Keratinocyte (primary cell): ENCODE results near the gene ATN1.

ENCODE experiments used
- CTCF ChIP-seq, 3 experiments: IDR thresholded peaks in 1 of 3; conservative IDR thresholded peaks in 1 of 3; optimal IDR thresholded peaks in 1 of 3; 2 replicates in 2 of 3; 3 replicates in 1 of 3; pipeline versions ENCODE3 to v1.5.1; 2011; ENCODE audit warnings: low read length in 3 of 3, mild to moderate bottlenecking in 3 of 3, moderate library complexity in 2 of 3, control low read depth in 1 of 3, inconsistent platforms in 1 of 3; ENCODE audit not compliant: insufficient read depth in 2 of 3; ENCODE audit errors: extremely low read depth in 1 of 3
- EZH2 ChIP-seq: IDR thresholded peaks from one replicate; pipeline ENCODE4 v1.6.1; 2012; ENCODE audit warnings: inconsistent platforms, mild to moderate bottlenecking, low read length, moderate library complexity

- no peak for TF ChIP-seq CTCF (optimal IDR thresholded peaks at IDR 0.05 in 1 of 3, IDR thresholded peaks at IDR 0.05 in 1 of 3, conservative IDR thresholded peaks at IDR 0.05 in 1 of 3; ENCODE audit: extremely low read depth in 1 of 3, insufficient read depth in 2 of 3, low read length in 3 of 3)
- no peak for TF ChIP-seq EZH2
Measured at GRCh38 chr12:6945613-6946012, 17.9 kb downstream of the ATN1 start.
